Nephron (organoid): ENCODE data around the gene ZNHIT3.

Experiments
- H3K27ac Mint-ChIP-seq, 3 experiments: 2 replicates each; pipeline ENCODE4 v1.8.0; 2020; ENCODE audit warnings: mixed read lengths in 3 of 3, mild to moderate bottlenecking in 2 of 3, moderate library complexity in 1 of 3
- H3K27me3 Mint-ChIP-seq: 2 replicates; pipeline ENCODE4 v1.8.0; 2021; ENCODE audit warnings: low read depth, mild to moderate bottlenecking, moderate library complexity, mixed read lengths
- H3K36me3 Mint-ChIP-seq: 2 replicates; pipeline ENCODE4 v1.8.0; 2020; ENCODE audit warnings: low read depth, mixed read lengths
- H3K4me1 Mint-ChIP-seq: 2 replicates; pipeline ENCODE4 v1.8.0; 2020; ENCODE audit warnings: mixed read lengths
- H3K4me3 Mint-ChIP-seq, 3 experiments: 2 replicates each; pipeline ENCODE4 v1.8.0; 2020; ENCODE audit warnings: mild to moderate bottlenecking in 3 of 3, mixed read lengths in 3 of 3, moderate library complexity in 2 of 3
- H3K9me3 Mint-ChIP-seq: 2 replicates; pipeline ENCODE4 v1.8.0; 2020; ENCODE audit warnings: mixed read lengths
- CTCF ChIP-seq, 3 experiments: fragments of 200-600 bp; sonication (generic); IDR thresholded peaks; one replicate each; pipeline ENCODE4 v1.5.0; 2021; ENCODE audit warnings: antibody characterized with exemption in 3 of 3; ENCODE audit not compliant: unreplicated experiment in 3 of 3

Gene ZNHIT3

GRCh38 chr17:36525888-36526287, 39.4 kb downstream of the ZNHIT3 start:
- Mint-ChIP-seq H3K9me3 (no peaks in the 10 kb centered on the region), H3K27ac (no peak overlapping the region), H3K4me3 (no peak overlapping the region), H3K4me1 (peaks cover 19% of the 10 kb centered on the region), H3K36me3 (peaks cover 42% of the 10 kb centered on the region), H3K27me3 (no peaks in the 10 kb centered on the region)
- no peak for TF ChIP-seq CTCF (IDR thresholded peaks at IDR 0.05; ENCODE audit: unreplicated experiment in 3 of 3)

DNA sequence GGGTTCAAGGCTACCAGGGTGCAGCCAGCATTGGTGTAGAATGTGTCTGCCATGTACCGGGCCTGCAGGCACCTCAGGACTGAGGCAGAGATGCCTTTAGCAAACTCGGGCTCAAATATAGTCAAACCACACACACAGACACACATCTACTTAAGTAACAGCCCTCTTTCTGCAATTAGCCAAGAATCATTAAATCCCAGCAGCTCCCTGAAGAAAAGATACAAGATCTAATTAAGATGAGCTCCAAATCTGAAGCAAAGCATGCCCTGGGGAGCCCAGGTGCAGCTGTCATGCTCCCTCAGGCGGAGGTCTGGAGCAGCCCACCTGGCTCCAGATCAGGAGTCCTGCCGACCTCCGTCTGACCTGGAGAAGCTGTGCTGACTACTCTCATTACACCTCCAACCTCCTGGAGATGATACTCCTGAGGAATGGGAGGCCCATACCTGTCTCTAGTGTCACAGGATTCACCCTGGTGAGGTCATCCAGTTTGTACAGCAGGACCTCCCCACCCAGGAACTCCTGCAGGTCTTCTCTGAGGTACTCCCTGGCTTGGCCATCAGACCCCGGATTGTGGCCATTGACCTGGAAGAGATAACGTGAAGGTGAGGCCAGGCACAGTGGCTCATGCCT, 41.3 kb downstream of the ZNHIT3 start:
- Mint-ChIP-seq H3K36me3 (peaks cover 42% of the 10 kb centered on the region), H3K27me3 (no peaks in the 10 kb centered on the region), H3K27ac (peak overlapping the region in 1 of 3 experiments; percentile 70), H3K4me1 (peaks cover 19% of the 10 kb centered on the region), H3K4me3 (no peak overlapping the region), H3K9me3 (no peaks in the 10 kb centered on the region)
- no peak for TF ChIP-seq CTCF (IDR thresholded peaks at IDR 0.05; ENCODE audit: unreplicated experiment in 3 of 3)

GRCh38 chr17:36529121-36529520, 42.6 kb downstream of the ZNHIT3 start:
- Mint-ChIP-seq H3K4me3 (peak overlapping the region in 1 of 3 experiments; percentile 2), H3K9me3 (no peaks in the 10 kb centered on the region), H3K36me3 (peaks cover 43% of the 10 kb centered on the region), H3K27me3 (no peaks in the 10 kb centered on the region), H3K27ac (peak overlapping the region in 1 of 3 experiments; percentile 15), H3K4me1 (peaks cover 23% of the 10 kb centered on the region)
- no peak for TF ChIP-seq CTCF (IDR thresholded peaks at IDR 0.05; ENCODE audit: unreplicated experiment in 3 of 3)

- no peaks in the 10 kb centered on the region for H3K9me3 Mint-ChIP-seq
Observed at GRCh38 chr17:36532435-36532975, 46.0 kb downstream of the ZNHIT3 start.

GRCh38 chr17:36533935-36534839, 47.7 kb downstream of the ZNHIT3 start:
- Mint-ChIP-seq H3K27me3 (no peaks in the 10 kb centered on the region), H3K27ac (peak overlapping the region; percentile 97 to 99 (median 98)), H3K36me3 (peaks cover 23% of the 10 kb centered on the region), H3K4me3 (peak overlapping the region; percentile 98 to 99 (median 99)), H3K4me1 (peaks cover 10% of the 10 kb centered on the region), H3K9me3 (no peaks in the 10 kb centered on the region)
- peak; percentile 48 to 79 (median 54) for TF ChIP-seq CTCF (IDR thresholded peaks at IDR 0.05; ENCODE audit: unreplicated experiment in 3 of 3)

More at GRCh38 chr17:36532435-36532975, 46.0 kb downstream of the ZNHIT3 start:
- no peak overlapping the region for H3K27ac Mint-ChIP-seq
- peaks cover 23% of the 10 kb centered on the region for H3K36me3 Mint-ChIP-seq
- H3K4me1 Mint-ChIP-seq: peaks cover 23% of the 10 kb centered on the region
- H3K4me3 Mint-ChIP-seq: peak overlapping the region; percentile 56 to 99 (median 72)
- TF ChIP-seq CTCF (IDR thresholded peaks at IDR 0.05; ENCODE audit: unreplicated experiment in 3 of 3): no peak
- no peaks in the 10 kb centered on the region for H3K27me3 Mint-ChIP-seq
